Natural killer cell (primary cell): ENCODE measurements around the gene CHD2. TPM values are rescaled to one million over a fixed set of nuclear protein-coding genes. Genes with fewer than 3 reads are reported as not detected.

Experiments
- ATAC-seq, 3 donors: fragments of 150-1000 bp in 2 of 3; fragments of 200-7000 bp in 1 of 3; cut with Tn5 transposase; 1 replicate in 1 of 3; 2 replicates in 2 of 3; pipeline ENCODE4 v1.10.0; 2021; ENCODE audit warnings: mild to moderate bottlenecking in 2 of 3, moderate library complexity in 2 of 3
- DNase-seq, 2 donors: peaks; one replicate each; pipeline versions ENCODE4 v3.0.0 to v3.0.0-alpha.2; 2013 to 2021; ENCODE audit warnings: mixed read lengths in 1 of 2
- H3K27ac ChIP-seq: one replicate; pipeline ENCODE4 v1.5.1; 2013; ENCODE audit warnings: mild to moderate bottlenecking, low read length
- H3K27me3 ChIP-seq: one replicate; pipeline ENCODE4 v1.6.1; 2013; ENCODE audit warnings: low read length; ENCODE audit not compliant: control insufficient read depth, insufficient read depth
- H3K36me3 ChIP-seq: one replicate; pipeline ENCODE4 v1.6.1; 2013; ENCODE audit warnings: low read length; ENCODE audit not compliant: control insufficient read depth, insufficient read depth
- H3K4me1 ChIP-seq: one replicate; pipeline ENCODE4 v1.6.1; 2013; ENCODE audit warnings: low read length; ENCODE audit not compliant: control insufficient read depth, insufficient read depth
- H3K4me3 ChIP-seq: one replicate; pipeline ENCODE4 v1.5.1; 2013; ENCODE audit warnings: low read length
- H3K9me3 ChIP-seq: one replicate; pipeline ENCODE4 v1.6.1; 2013; ENCODE audit warnings: low read length; ENCODE audit not compliant: control insufficient read depth, insufficient read depth
- H3K27ac Mint-ChIP-seq, 2 donors: one replicate each; pipeline ENCODE4 v1.8.0; 2022; ENCODE audit warnings: mild to moderate bottlenecking in 2 of 2, mixed read lengths in 2 of 2, moderate library complexity in 1 of 2
- H3K27me3 Mint-ChIP-seq, 2 donors: one replicate each; pipeline ENCODE4 v1.8.0; 2022; ENCODE audit warnings: low read depth in 2 of 2, mixed read lengths in 2 of 2
- H3K36me3 Mint-ChIP-seq: one replicate; pipeline ENCODE4 v1.8.0; 2022; ENCODE audit warnings: mixed read lengths
- H3K4me1 Mint-ChIP-seq, 2 donors: one replicate each; pipeline ENCODE4 v1.8.0; 2022; ENCODE audit warnings: mixed read lengths in 2 of 2
- H3K4me3 Mint-ChIP-seq: one replicate; pipeline ENCODE4 v1.8.0; 2022; ENCODE audit warnings: mild to moderate bottlenecking, moderate library complexity, mixed read lengths
- H3K9me3 Mint-ChIP-seq, 2 donors: one replicate each; pipeline ENCODE4 v1.8.0; 2022; ENCODE audit warnings: mixed read lengths in 2 of 2
- CTCF ChIP-seq: fragments of 200-600 bp; IDR thresholded peaks from one replicate; pipeline ENCODE4 v1.8.0; 2022; ENCODE audit warnings: antibody characterized with exemption
- WGBS: methylation state at CpG from one replicate; pipeline ENCODE4 v1.1.7; 2013; ENCODE audit warnings: missing lambda C conversion rate; ENCODE audit not compliant: insufficient coverage; 5-methylcytosine and 5-hydroxymethylcytosine counted together
- intact Hi-C: fragments of 100-400 bp; cut with micrococcal nuclease; formaldehyde crosslinking; loops from one replicate; pipeline ENCODE4 v1.14.2; 2022
- total RNA-seq, 4 donors: library from RNA; stranded (reverse); fragments of 120-200 nt in 1 of 4; gene quantifications; one replicate each; pipeline versions ENCODE4 v1.2.3 to v1.2.4, GENCODE V29; 2013 to 2022

Gene CHD2
- total RNA-seq, 3 donors from 2014 or later (not counting 1 experiment from before 2014, with no cell fraction given) = 418 to 449 (median 441) TPM

- H3K4me1 Mint-ChIP-seq = peaks cover 72 to 75% of the 10 kb centered on the region in 2 donors
- no peaks in the 10 kb centered on the region for H3K36me3 Mint-ChIP-seq
- intact Hi-C loops = no loop called here
- WGBS = 91% methylated on average over 5 of the region's 5 CpGs
- no peaks in the 10 kb centered on the region for H3K27me3 ChIP-seq
- H3K36me3 ChIP-seq = peaks cover 30% of the 10 kb centered on the region
- no peaks in the 10 kb centered on the region for H3K9me3 ChIP-seq
- DNase-seq = no peak
- H3K9me3 Mint-ChIP-seq = no peaks in the 10 kb centered on the region
- peak overlapping the region; percentile 80 for H3K27ac Mint-ChIP-seq
- ATAC-seq = no peak
- H3K4me1 ChIP-seq = peaks cover 38% of the 10 kb centered on the region
- no peak overlapping the region for H3K4me3 ChIP-seq
- TF ChIP-seq CTCF = no peak
- H3K27me3 Mint-ChIP-seq = no peaks in the 10 kb centered on the region
- H3K27ac ChIP-seq = no peak overlapping the region
- H3K4me3 Mint-ChIP-seq = no peak overlapping the region
Measured at GRCh38 chr15:92920595-92921161, 20.6 kb downstream of the CHD2 start.

DNA sequence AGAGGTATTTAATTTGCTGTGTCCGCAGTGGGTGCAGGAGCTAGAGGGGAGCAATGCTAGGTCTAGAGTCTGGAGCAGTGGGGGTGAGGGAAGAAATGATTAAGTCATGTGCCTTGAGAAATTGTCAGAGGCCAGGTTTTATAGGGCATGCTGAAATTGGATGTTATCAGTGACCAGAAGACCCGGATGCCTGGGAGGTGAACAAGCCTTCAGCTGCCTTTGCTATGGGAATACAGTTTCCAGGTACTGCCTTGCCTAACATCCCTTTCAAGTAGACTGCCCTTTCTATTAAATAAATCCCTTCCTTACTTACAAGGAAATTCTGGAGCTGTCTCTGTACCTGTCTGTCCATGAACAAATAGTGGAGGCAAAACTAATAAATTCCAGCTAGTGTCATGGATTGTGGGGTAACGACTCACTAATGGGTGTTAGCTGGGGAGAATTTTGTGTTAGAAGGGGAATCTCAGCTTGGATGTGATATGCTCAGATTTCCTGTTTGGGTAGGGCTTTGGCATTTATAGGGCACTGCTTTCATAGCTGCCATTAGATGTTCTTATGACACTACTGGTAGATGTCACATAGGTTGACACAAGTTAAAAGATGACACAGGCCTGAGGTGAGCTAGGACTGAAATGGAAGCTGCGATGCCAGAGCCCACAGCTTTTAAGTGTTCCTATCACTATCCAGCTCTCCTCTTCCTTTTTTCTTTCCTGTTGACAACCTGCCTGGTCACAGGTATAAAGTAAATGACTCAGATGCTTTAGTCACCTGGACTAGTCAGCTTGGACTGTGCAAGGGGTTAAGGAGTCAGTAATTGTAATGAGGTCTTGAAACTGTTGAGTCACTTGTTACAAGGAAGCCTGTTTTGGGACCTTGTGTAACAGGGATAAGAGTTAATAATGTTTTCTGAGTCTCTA is 21.3 kb downstream of the CHD2 start:
- Mint-ChIP-seq H3K4me1 (peaks cover 72 to 75% of the 10 kb centered on the region in 2 donors), H3K27ac (peak overlapping the region; percentile 80), H3K9me3 (no peaks in the 10 kb centered on the region), H3K27me3 (no peaks in the 10 kb centered on the region), H3K36me3 (peaks cover 4% of the 10 kb centered on the region), H3K4me3 (no peak overlapping the region)
- peak in 1 of 2 donors; percentile 24 for DNase-seq
- Histone ChIP-seq H3K4me1 (peaks cover 31% of the 10 kb centered on the region), H3K27ac (no peak overlapping the region), H3K36me3 (peaks cover 38% of the 10 kb centered on the region), H3K9me3 (no peaks in the 10 kb centered on the region), H3K27me3 (no peaks in the 10 kb centered on the region), H3K4me3 (no peak overlapping the region)
- intact Hi-C loops = no loop called here
- no peak for ATAC-seq
- WGBS = 87% methylated on average over 4 of the region's 4 CpGs
- TF ChIP-seq CTCF = no peak

DNA sequence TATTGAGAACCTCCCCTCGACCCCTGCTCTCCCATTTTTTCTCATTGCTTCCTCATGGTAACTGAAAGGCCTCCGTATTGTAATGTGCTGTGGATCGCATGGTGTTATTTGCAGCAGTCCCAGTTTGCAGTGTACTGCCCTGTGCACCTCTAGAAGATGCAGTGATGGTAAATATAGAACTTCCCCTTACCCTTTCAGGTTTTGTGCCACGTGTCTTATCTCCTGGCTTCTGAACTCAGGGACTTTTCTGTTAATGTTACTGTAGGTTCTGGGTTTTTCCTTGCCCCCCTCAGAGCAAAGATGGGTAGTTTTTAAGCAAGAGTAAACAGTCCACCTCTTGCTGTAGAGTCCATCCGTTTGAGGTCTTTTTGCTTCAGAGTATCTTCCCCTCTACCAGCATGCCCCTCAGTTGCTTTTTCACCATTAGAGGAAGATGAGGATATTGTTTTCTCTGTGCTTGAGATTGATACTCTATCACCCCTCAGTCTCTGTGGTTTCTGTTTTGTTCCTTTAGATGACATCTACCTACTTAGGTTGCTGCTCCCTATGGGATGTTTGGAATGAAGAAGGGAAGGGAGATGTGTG is 22.4 kb downstream of the CHD2 start:
- H3K27ac Mint-ChIP-seq = peak overlapping the region; percentile 80
- TF ChIP-seq CTCF = no peak
- Histone ChIP-seq H3K27ac (peak overlapping the region; percentile 14), H3K27me3 (no peaks in the 10 kb centered on the region), H3K9me3 (no peaks in the 10 kb centered on the region), H3K36me3 (peaks cover 47% of the 10 kb centered on the region), H3K4me3 (no peak overlapping the region), H3K4me1 (peaks cover 23% of the 10 kb centered on the region)
- peak in 1 of 2 donors; percentile 64 for DNase-seq
- peaks cover 14% of the 10 kb centered on the region for H3K36me3 Mint-ChIP-seq
- no peaks in the 10 kb centered on the region for H3K9me3 Mint-ChIP-seq
- intact Hi-C loops = no loop called here
- 42% methylated on average over 3 of the region's 5 CpGs for WGBS
- peak in 2 of 3 donors; percentile 6 to 43 for ATAC-seq
- no peaks in the 10 kb centered on the region for H3K27me3 Mint-ChIP-seq
- peaks cover 70 to 72% of the 10 kb centered on the region in 2 donors for H3K4me1 Mint-ChIP-seq
- H3K4me3 Mint-ChIP-seq = no peak overlapping the region
